Natural killer cell (primary cell): ENCODE results near the gene CDH13. TPM values are rescaled to one million over a fixed set of nuclear protein-coding genes. Genes with fewer than 3 reads are reported as not detected.
"Not testable (repeated sequence)": the region's sequence is repeated elsewhere in the genome, so short reads cannot be mapped to it uniquely, and the experiment has no call there.

Experiments used
- ATAC-seq, 3 donors: fragments of 150-1000 bp in 2 of 3; fragments of 200-7000 bp in 1 of 3; cut with Tn5 transposase; 1 replicate in 1 of 3; 2 replicates in 2 of 3; pipeline ENCODE4 v1.10.0; 2021; ENCODE audit warnings: mild to moderate bottlenecking in 2 of 3, moderate library complexity in 2 of 3
- DNase-seq, 2 donors: peaks; one replicate each; pipeline versions ENCODE4 v3.0.0 to v3.0.0-alpha.2; 2013 to 2021; ENCODE audit warnings: mixed read lengths in 1 of 2
- H3K27ac ChIP-seq: one replicate; pipeline ENCODE4 v1.5.1; 2013; ENCODE audit warnings: mild to moderate bottlenecking, low read length
- H3K27me3 ChIP-seq: one replicate; pipeline ENCODE4 v1.6.1; 2013; ENCODE audit warnings: low read length; ENCODE audit not compliant: control insufficient read depth, insufficient read depth
- H3K36me3 ChIP-seq: one replicate; pipeline ENCODE4 v1.6.1; 2013; ENCODE audit warnings: low read length; ENCODE audit not compliant: control insufficient read depth, insufficient read depth
- H3K4me1 ChIP-seq: one replicate; pipeline ENCODE4 v1.6.1; 2013; ENCODE audit warnings: low read length; ENCODE audit not compliant: control insufficient read depth, insufficient read depth
- H3K4me3 ChIP-seq: one replicate; pipeline ENCODE4 v1.5.1; 2013; ENCODE audit warnings: low read length
- H3K9me3 ChIP-seq: one replicate; pipeline ENCODE4 v1.6.1; 2013; ENCODE audit warnings: low read length; ENCODE audit not compliant: control insufficient read depth, insufficient read depth
- H3K27ac Mint-ChIP-seq, 2 donors: one replicate each; pipeline ENCODE4 v1.8.0; 2022; ENCODE audit warnings: mild to moderate bottlenecking in 2 of 2, mixed read lengths in 2 of 2, moderate library complexity in 1 of 2
- H3K27me3 Mint-ChIP-seq, 2 donors: one replicate each; pipeline ENCODE4 v1.8.0; 2022; ENCODE audit warnings: low read depth in 2 of 2, mixed read lengths in 2 of 2
- H3K36me3 Mint-ChIP-seq: one replicate; pipeline ENCODE4 v1.8.0; 2022; ENCODE audit warnings: mixed read lengths
- H3K4me1 Mint-ChIP-seq, 2 donors: one replicate each; pipeline ENCODE4 v1.8.0; 2022; ENCODE audit warnings: mixed read lengths in 2 of 2
- H3K4me3 Mint-ChIP-seq: one replicate; pipeline ENCODE4 v1.8.0; 2022; ENCODE audit warnings: mild to moderate bottlenecking, moderate library complexity, mixed read lengths
- H3K9me3 Mint-ChIP-seq, 2 donors: one replicate each; pipeline ENCODE4 v1.8.0; 2022; ENCODE audit warnings: mixed read lengths in 2 of 2
- CTCF ChIP-seq: fragments of 200-600 bp; IDR thresholded peaks from one replicate; pipeline ENCODE4 v1.8.0; 2022; ENCODE audit warnings: antibody characterized with exemption
- WGBS: methylation state at CpG from one replicate; pipeline ENCODE4 v1.1.7; 2013; ENCODE audit warnings: missing lambda C conversion rate; ENCODE audit not compliant: insufficient coverage; 5-methylcytosine and 5-hydroxymethylcytosine counted together
- intact Hi-C: fragments of 100-400 bp; cut with micrococcal nuclease; formaldehyde crosslinking; loops from one replicate; pipeline ENCODE4 v1.14.2; 2022
- total RNA-seq, 4 donors: library from RNA; stranded (reverse); fragments of 120-200 nt in 1 of 4; gene quantifications; one replicate each; pipeline versions ENCODE4 v1.2.3 to v1.2.4, GENCODE V29; 2013 to 2022

The CDH13 gene
- total RNA-seq, 3 donors from 2014 or later (not counting 1 experiment from before 2014, with no cell fraction given), result not detected

DNA sequence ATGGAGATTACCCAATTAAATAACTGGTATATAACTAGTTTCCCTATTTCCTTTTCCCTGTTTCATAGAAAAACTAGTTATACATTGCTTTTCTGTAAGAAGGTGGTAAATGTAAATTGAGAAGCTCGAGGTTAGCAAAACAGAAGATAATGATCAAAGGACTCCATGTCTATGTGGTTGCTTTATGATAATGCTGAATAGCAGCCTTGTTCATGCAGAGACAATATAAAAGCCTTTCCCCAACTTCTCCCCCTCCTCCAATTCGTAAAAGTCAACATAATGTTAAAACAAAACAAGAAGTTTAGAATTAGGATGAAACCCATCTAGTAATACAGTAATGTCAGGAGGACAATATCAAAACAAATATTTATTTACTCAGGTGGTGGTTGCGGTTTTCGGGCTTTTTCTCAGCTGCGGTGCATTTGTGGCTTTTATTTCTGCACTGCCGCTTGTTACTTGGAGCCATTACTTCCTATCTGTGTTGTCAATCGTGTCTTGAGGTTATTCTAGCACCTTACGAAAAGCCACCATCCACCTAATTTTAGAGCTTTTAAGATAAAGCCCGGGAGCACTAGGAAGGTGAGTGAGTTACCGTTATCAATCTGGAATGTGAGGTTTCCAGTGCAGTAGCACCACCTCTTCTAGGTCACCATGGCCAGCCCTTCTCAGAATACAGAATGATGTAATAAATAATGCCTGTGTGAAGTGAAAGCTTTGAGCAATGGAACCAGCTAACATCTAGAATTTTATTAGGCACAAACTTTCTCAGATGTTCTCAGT, 297.5 kb downstream of the CDH13 start:
- ATAC-seq, result peak; percentile 64 to 79 (median 72)
- H3K27ac Mint-ChIP-seq, result peak overlapping the region; percentile 45 to 76
- peak; percentile 28 to 66 for DNase-seq

GRCh38 chr16:82926500-82926899, 299.7 kb downstream of the CDH13 start:
- intact Hi-C loops, result loop anchor here (10.0 kb wide), 1 partner anchor 208 kb away; no protein-coding TSS in a partner anchor
- H3K4me1 ChIP-seq, result peaks cover 27% of the 10 kb centered on the region
- Mint-ChIP-seq H3K4me1 (peaks cover 40 to 46% of the 10 kb centered on the region in 2 donors), H3K4me3 (no peak overlapping the region), H3K36me3 (no peaks in the 10 kb centered on the region), H3K9me3 (no peaks in the 10 kb centered on the region), H3K27ac (no peak overlapping the region), H3K27me3 (peaks cover 0 to 2% of the 10 kb centered on the region in 2 donors)
- H3K4me3 ChIP-seq, result no peak overlapping the region
- 44% methylated on average over 1 of the region's 2 CpGs for WGBS
- H3K9me3 ChIP-seq, result no peaks in the 10 kb centered on the region
- no peaks in the 10 kb centered on the region for H3K27me3 ChIP-seq
- ATAC-seq, result peak in 2 of 3 donors; percentile 44 to 52
- no peaks in the 10 kb centered on the region for H3K36me3 ChIP-seq
- no peak overlapping the region for H3K27ac ChIP-seq
- DNase-seq, result no peak
- no peak for TF ChIP-seq CTCF

More for the DNA sequence above, 297.5 kb downstream of the CDH13 start:
- Histone ChIP-seq H3K4me3 (no peak overlapping the region), H3K9me3 (no peaks in the 10 kb centered on the region), H3K27me3 (no peaks in the 10 kb centered on the region), H3K27ac (no peak overlapping the region), H3K4me1 (peaks cover 27% of the 10 kb centered on the region), H3K36me3 (no peaks in the 10 kb centered on the region)
- H3K27me3 Mint-ChIP-seq, result peaks cover 0 to 3% of the 10 kb centered on the region in 2 donors
- no peak for TF ChIP-seq CTCF
- peak overlapping the region; percentile 75 for H3K4me3 Mint-ChIP-seq
- intact Hi-C loops, result loop anchor here (2.0 to 10.0 kb wide), 2 partner anchors 21 to 211 kb away; no protein-coding TSS in a partner anchor
- H3K4me1 Mint-ChIP-seq, result peaks cover 40 to 46% of the 10 kb centered on the region in 2 donors
- no peaks in the 10 kb centered on the region for H3K36me3 Mint-ChIP-seq
- H3K9me3 Mint-ChIP-seq, result peaks cover 2 to 3% of the 10 kb centered on the region in 2 donors
- 0% methylated on average over 6 of the region's 10 CpGs for WGBS

GRCh38 chr16:82933933-82934332, 307.2 kb downstream of the CDH13 start:
- Mint-ChIP-seq H3K36me3 (peaks cover 21% of the 10 kb centered on the region), H3K4me1 (peaks cover 45% of the 10 kb centered on the region in 2 donors)
- H3K27ac ChIP-seq, H3K4me3 ChIP-seq, H3K27me3 ChIP-seq, H3K27ac Mint-ChIP-seq, H3K27me3 Mint-ChIP-seq, H3K4me3 Mint-ChIP-seq, H3K9me3 Mint-ChIP-seq, DNase-seq, ATAC-seq, H3K36me3 ChIP-seq, intact Hi-C loops: not testable (repeated sequence)
- Histone ChIP-seq H3K9me3 (peaks cover 10% of the 10 kb centered on the region), H3K4me1 (peaks cover 21% of the 10 kb centered on the region)
- 76% methylated on average over 2 of the region's 2 CpGs for whole genome bisulfite sequencing

DNA sequence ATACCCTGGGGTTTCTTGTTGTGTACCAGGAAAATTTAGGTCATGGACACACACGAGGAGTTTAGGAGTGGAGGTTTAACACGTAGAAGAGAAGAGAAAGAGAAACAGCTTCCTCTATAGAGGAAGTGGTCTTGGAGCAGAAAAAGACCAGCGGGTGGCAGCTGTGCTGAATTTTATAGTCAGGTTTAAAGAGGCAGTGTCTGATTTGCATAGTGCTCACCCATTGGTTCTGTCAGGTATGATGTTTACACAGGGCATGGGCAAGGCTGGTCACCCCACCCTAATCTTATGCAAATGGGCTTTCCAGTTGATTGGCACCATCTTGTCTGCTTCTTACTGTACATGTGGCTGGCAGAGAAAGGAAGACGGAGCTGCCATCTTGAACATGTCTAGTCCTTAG, 309.0 kb downstream of the CDH13 start:
- H3K27ac Mint-ChIP-seq, result peak overlapping the region; percentile 80 to 84
- H3K9me3 Mint-ChIP-seq, result peaks cover 2 to 7% of the 10 kb centered on the region in 2 donors
- ATAC-seq (peak; percentile 53 to 61 (median 60)), DNase-seq (peak in 1 of 2 donors; percentile 23)
- peaks cover 0 to 3% of the 10 kb centered on the region in 2 donors for H3K27me3 Mint-ChIP-seq
- H3K4me3 Mint-ChIP-seq, result peak overlapping the region; percentile 60
- Histone ChIP-seq H3K9me3 (peaks cover 10% of the 10 kb centered on the region), H3K4me3 (no peak overlapping the region), H3K27me3 (no peaks in the 10 kb centered on the region), H3K4me1 (peaks cover 21% of the 10 kb centered on the region), H3K27ac (peak overlapping the region; percentile 34), H3K36me3 (no peaks in the 10 kb centered on the region)
- 27% methylated on average over 4 of the region's 4 CpGs for WGBS
- no peak for TF ChIP-seq CTCF
- peaks cover 45% of the 10 kb centered on the region in 2 donors for H3K4me1 Mint-ChIP-seq
- H3K36me3 Mint-ChIP-seq, result peaks cover 21% of the 10 kb centered on the region
- intact Hi-C loops, result loop anchor here (1.0 to 5.0 kb wide), 2 partner anchors 15 to 283 kb away; no protein-coding TSS in a partner anchor
